Measurements from ENCODE around the gene CALML3.

The CALML3 gene

DNA sequence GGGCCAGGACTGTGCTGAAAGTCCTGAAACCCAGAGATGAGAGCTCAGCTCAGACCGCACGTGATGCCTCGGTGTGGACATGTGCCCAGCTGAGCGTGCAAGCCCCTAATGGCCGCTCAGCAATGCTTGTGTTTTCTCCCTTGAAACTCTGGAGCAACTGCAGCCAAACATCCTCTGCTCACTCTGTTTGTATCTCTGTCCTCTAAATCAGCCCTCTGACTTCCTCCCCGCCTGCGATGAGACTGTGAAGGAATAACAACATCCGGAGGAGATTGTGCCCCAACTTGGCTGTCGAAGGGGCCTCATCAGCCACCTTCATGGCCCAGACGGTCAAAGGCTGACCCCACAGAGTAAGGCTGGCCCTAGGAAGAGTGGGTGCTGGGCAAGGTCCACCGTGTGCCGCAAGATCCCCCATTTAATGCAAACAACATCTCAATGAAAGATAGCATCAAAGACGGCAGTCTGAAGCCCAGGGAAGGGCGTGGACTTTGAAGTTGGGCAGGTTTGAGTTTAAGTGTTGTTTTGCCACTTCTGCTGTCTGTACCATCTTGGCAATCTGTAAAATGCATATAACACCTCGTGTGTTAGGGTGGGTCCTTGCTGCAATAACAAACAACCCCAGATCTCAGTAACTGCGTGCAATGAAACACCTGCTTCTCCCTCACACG lies 39.9 kb downstream of the CALML3 start:
- H3K27ac ChIP-seq (ENCODE audit: insufficient read depth, low read depth, low read length, poor library complexity, severe bottlenecking), result no peak overlapping the region
- H3K4me3 ChIP-seq (ENCODE audit: insufficient read depth, low read depth, low read length), result no peak overlapping the region
- H3K9me3 ChIP-seq (ENCODE audit: control insufficient read depth, low read length), result no peaks in the 10 kb centered on the region
- no peaks in the 10 kb centered on the region for H3K27me3 ChIP-seq (ENCODE audit: control insufficient read depth, insufficient read depth, low read length, poor library complexity, severe bottlenecking)
- 92 to 94% methylated on average over 17 of the region's 17 CpGs for WGBS, 2 experiments
- no peaks in the 10 kb centered on the region for H3K36me3 ChIP-seq (ENCODE audit: control insufficient read depth, insufficient read depth, low read length)
- H3K4me1 ChIP-seq (ENCODE audit: control insufficient read depth, insufficient read depth, low read length), result peaks cover 17% of the 10 kb centered on the region

DNA sequence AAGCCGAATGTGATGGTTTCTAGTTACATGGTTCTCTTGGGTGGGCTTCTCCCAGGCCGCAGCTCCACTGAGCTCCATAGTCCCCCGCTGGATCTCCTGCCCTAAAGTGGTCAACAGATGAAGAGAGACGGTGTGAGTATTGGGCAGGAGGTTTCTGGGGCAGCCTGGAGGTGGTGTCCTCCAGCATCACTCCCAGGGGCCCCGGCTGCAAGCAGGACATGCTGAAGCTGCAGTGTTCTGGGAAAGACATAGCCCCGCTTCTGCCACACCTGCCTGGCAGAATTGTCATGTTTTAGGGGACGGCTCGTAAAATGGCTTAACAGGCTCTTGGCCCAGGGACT lies 40.4 kb downstream of the CALML3 start:
- Histone ChIP-seq H3K4me1 (ENCODE audit: control insufficient read depth, insufficient read depth, low read length) (peaks cover 12% of the 10 kb centered on the region), H3K36me3 (ENCODE audit: control insufficient read depth, insufficient read depth, low read length) (no peaks in the 10 kb centered on the region), H3K27ac (ENCODE audit: insufficient read depth, low read depth, low read length, poor library complexity, severe bottlenecking) (no peak overlapping the region), H3K9me3 (ENCODE audit: control insufficient read depth, low read length) (no peaks in the 10 kb centered on the region), H3K27me3 (ENCODE audit: control insufficient read depth, insufficient read depth, low read length, poor library complexity, severe bottlenecking) (no peaks in the 10 kb centered on the region), H3K4me3 (ENCODE audit: insufficient read depth, low read depth, low read length) (no peak overlapping the region)
- WGBS, 2 experiments, result 87 to 90% methylated on average over 8 of the region's 8 CpGs

DNA sequence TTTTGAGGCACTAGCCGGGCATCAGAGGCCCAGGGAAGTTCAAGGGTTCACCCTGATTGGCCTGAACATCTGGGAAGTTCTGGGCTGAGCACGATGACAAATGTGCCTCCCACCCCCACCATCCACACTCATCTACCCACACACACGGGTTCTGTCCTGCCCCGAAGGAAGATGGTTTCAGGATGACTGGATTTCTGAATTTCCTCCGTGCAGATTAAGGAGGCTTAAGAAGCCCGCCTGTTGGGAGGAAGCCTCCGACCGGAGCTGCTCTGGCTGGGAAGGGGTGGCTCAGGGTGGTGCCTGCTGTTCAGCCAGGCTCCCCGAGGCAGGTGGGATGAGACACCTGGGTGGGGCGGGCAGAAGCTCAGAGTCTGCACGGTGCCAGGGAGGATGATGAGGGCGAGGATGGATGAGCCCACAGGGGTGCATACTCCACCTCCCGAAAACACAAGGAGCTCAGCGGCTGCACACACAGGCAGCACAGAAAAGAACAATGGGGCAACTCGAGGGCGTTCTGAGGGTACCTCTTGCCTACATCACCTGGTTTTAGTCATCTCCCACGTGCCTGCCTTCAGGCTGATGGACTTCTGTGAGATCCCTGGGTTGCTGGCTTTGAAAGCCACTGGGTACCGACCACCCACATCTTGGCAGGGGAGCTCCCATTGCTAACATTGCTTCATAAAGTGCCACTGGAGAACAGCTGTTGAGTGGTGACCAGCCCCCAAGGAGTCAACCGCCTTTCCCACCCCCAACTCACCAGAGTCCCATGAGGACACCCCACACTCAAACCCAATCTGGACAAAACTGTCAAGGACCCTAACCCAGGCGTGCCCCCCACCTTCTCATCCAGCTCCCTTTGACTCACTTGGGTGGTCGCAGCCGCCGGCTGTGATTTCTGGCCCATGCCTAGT lies 41.2 kb downstream of the CALML3 start:
- 90% methylated on average over 23 of the region's 23 CpGs for WGBS, 2 experiments
- Histone ChIP-seq H3K27me3 (ENCODE audit: control insufficient read depth, insufficient read depth, low read length, poor library complexity, severe bottlenecking) (no peaks in the 10 kb centered on the region), H3K4me1 (ENCODE audit: control insufficient read depth, insufficient read depth, low read length) (peaks cover 9% of the 10 kb centered on the region), H3K36me3 (ENCODE audit: control insufficient read depth, insufficient read depth, low read length) (no peaks in the 10 kb centered on the region), H3K9me3 (ENCODE audit: control insufficient read depth, low read length) (no peaks in the 10 kb centered on the region), H3K4me3 (ENCODE audit: insufficient read depth, low read depth, low read length) (no peak overlapping the region), H3K27ac (ENCODE audit: insufficient read depth, low read depth, low read length, poor library complexity, severe bottlenecking) (no peak overlapping the region)

DNA sequence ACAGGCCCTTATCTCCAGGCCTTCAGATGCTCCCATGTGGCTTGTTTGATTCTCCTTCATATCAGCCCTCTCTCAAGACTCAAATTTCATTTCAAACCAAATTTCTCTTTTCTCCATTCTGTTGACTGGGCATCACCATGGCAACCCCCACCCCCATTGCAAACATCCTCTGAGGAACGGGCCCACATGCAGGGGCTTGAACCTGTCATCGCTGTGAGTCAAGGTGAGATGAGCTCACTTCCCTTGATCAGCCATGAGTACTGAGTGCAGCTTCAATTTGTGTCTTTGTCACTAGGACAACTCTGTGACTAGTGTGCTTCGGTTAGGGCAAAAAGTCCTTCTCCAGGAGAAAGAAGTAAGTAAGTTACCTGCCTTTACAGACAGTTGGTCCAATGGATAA lies 41.9 kb downstream of the CALML3 start:
- WGBS, 2 experiments, result 94 to 95% methylated on average over 3 of the region's 3 CpGs

DNA sequence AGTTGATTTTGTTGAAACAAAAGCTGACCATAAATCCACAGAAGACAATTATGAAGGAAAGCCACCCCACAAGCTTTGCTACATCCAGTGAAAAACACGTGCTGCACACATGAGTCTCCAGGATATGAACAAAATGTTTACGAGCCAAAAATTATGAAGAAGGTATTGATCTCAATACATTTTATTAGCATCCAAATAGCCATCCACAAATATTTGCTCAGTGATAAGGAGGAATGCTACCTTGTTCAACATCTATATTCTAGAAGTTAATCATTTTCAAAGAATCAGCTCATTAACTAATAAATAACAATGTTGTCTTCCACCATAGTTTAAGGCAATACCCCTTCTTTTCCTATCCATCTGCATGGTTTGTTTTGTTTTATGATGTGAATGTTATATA lies 42.7 kb downstream of the CALML3 start:
- no peak overlapping the region for H3K27ac ChIP-seq (ENCODE audit: insufficient read depth, low read depth, low read length, poor library complexity, severe bottlenecking)
- peaks cover 9% of the 10 kb centered on the region for H3K4me1 ChIP-seq (ENCODE audit: control insufficient read depth, insufficient read depth, low read length)
- H3K36me3 ChIP-seq (ENCODE audit: control insufficient read depth, insufficient read depth, low read length), result no peaks in the 10 kb centered on the region
- no peak overlapping the region for H3K4me3 ChIP-seq (ENCODE audit: insufficient read depth, low read depth, low read length)
- 98 to 100% methylated on average over 1 to 2 of the region's 2 CpGs for WGBS, 2 experiments
- H3K9me3 ChIP-seq (ENCODE audit: control insufficient read depth, low read length), result no peaks in the 10 kb centered on the region
- H3K27me3 ChIP-seq (ENCODE audit: control insufficient read depth, insufficient read depth, low read length, poor library complexity, severe bottlenecking), result no peaks in the 10 kb centered on the region

More for the DNA sequence above, 41.9 kb downstream of the CALML3 start:
- Histone ChIP-seq H3K4me1 (ENCODE audit: control insufficient read depth, insufficient read depth, low read length) (peaks cover 9% of the 10 kb centered on the region), H3K36me3 (ENCODE audit: control insufficient read depth, insufficient read depth, low read length) (no peaks in the 10 kb centered on the region), H3K9me3 (ENCODE audit: control insufficient read depth, low read length) (no peaks in the 10 kb centered on the region), H3K27ac (ENCODE audit: insufficient read depth, low read depth, low read length, poor library complexity, severe bottlenecking) (no peak overlapping the region), H3K27me3 (ENCODE audit: control insufficient read depth, insufficient read depth, low read length, poor library complexity, severe bottlenecking) (no peaks in the 10 kb centered on the region), H3K4me3 (ENCODE audit: insufficient read depth, low read depth, low read length) (no peak overlapping the region)

- Histone ChIP-seq H3K4me1 (ENCODE audit: control insufficient read depth, insufficient read depth, low read length) (peaks cover 10% of the 10 kb centered on the region), H3K4me3 (ENCODE audit: insufficient read depth, low read depth, low read length) (no peak overlapping the region), H3K36me3 (ENCODE audit: control insufficient read depth, insufficient read depth, low read length) (no peaks in the 10 kb centered on the region), H3K9me3 (ENCODE audit: control insufficient read depth, low read length) (no peaks in the 10 kb centered on the region), H3K27ac (ENCODE audit: insufficient read depth, low read depth, low read length, poor library complexity, severe bottlenecking) (no peak overlapping the region), H3K27me3 (ENCODE audit: control insufficient read depth, insufficient read depth, low read length, poor library complexity, severe bottlenecking) (no peaks in the 10 kb centered on the region)
- WGBS, 2 experiments, result 97 to 98% methylated on average over 2 of the region's 2 CpGs
Observed at GRCh38 chr10:5568984-5569383, 44.2 kb downstream of the CALML3 start.

DNA sequence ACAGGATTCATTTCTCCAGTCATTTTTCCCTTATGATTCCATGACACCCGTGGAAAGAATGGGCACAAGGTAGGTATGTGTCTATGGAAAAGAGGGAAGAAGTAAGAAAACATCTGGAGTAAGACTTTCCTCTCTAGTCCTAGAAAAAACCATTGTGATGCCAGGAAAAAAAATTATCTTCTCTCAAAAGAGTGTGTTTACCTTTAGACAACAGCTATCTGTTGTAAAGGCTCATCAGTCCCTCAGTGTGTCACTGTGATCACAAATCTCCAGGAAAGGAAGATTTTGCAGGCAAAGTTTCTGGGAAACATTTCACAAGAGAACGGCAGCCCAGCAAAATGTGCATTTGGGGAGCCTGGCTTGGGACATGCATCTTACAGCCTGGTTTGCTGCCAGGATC lies 44.8 kb downstream of the CALML3 start:
- 80 to 87% methylated on average over 2 of the region's 2 CpGs for WGBS, 2 experiments
- Histone ChIP-seq H3K27ac (ENCODE audit: insufficient read depth, low read depth, low read length, poor library complexity, severe bottlenecking) (no peak overlapping the region), H3K9me3 (ENCODE audit: control insufficient read depth, low read length) (no peaks in the 10 kb centered on the region), H3K36me3 (ENCODE audit: control insufficient read depth, insufficient read depth, low read length) (no peaks in the 10 kb centered on the region), H3K4me3 (ENCODE audit: insufficient read depth, low read depth, low read length) (no peak overlapping the region), H3K4me1 (ENCODE audit: control insufficient read depth, insufficient read depth, low read length) (peaks cover 15% of the 10 kb centered on the region), H3K27me3 (ENCODE audit: control insufficient read depth, insufficient read depth, low read length, poor library complexity, severe bottlenecking) (no peaks in the 10 kb centered on the region)

- Histone ChIP-seq H3K4me1 (ENCODE audit: control insufficient read depth, insufficient read depth, low read length) (peaks cover 19% of the 10 kb centered on the region), H3K9me3 (ENCODE audit: control insufficient read depth, low read length) (no peaks in the 10 kb centered on the region), H3K27me3 (ENCODE audit: control insufficient read depth, insufficient read depth, low read length, poor library complexity, severe bottlenecking) (no peaks in the 10 kb centered on the region), H3K4me3 (ENCODE audit: insufficient read depth, low read depth, low read length) (no peak overlapping the region), H3K36me3 (ENCODE audit: control insufficient read depth, insufficient read depth, low read length) (no peaks in the 10 kb centered on the region), H3K27ac (ENCODE audit: insufficient read depth, low read depth, low read length, poor library complexity, severe bottlenecking) (no peak overlapping the region)
- 90 to 91% methylated on average over 24 of the region's 24 CpGs for WGBS, 2 experiments
Observed at GRCh38 chr10:5570007-5570655, 45.4 kb downstream of the CALML3 start.

DNA sequence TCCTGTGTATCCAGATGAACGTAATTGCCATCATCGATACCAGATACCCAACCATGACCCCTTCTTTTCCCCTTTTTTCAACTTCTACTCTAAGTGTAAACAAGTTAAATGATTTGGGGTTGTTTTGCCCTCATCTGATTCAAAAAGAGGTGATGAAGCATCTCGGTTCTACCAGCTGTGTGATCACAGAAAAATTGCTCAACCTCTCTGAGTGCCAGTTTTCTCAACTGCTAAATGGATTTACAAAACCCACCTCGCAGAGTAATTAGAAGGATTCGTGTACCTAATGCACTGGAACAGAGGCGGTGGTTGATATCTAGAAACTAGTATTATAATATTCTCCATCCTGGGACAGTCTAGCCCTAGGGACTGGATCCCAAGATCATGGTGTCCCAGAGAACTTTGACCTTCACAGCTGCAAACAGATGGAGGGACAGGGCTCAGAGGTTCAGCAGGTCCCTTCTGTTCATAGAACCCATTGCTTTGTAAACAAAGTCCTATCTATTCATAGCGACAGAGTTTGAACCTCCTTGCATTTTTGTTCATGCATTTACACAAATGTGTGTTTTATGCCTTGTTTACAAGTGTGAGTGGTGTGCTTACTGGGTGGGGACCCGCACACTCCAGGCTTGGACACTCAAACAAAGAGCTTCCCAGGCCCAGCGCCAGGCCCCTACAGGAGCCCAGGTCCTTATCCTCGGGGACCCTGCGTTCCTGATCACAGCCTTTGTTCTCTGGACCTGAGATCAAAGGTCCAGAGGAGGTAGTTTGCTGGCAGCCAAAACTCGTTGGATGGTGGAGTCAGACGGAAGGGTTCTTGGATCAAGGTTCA lies 46.4 kb downstream of the CALML3 start:
- WGBS, 2 experiments, result 95 to 96% methylated on average over 12 to 13 of the region's 13 CpGs
- H3K4me3 ChIP-seq (ENCODE audit: insufficient read depth, low read depth, low read length), result no peak overlapping the region
- H3K27me3 ChIP-seq (ENCODE audit: control insufficient read depth, insufficient read depth, low read length, poor library complexity, severe bottlenecking), result no peaks in the 10 kb centered on the region
- no peak overlapping the region for H3K27ac ChIP-seq (ENCODE audit: insufficient read depth, low read depth, low read length, poor library complexity, severe bottlenecking)
- H3K4me1 ChIP-seq (ENCODE audit: control insufficient read depth, insufficient read depth, low read length), result peaks cover 13% of the 10 kb centered on the region
- no peaks in the 10 kb centered on the region for H3K9me3 ChIP-seq (ENCODE audit: control insufficient read depth, low read length)
- H3K36me3 ChIP-seq (ENCODE audit: control insufficient read depth, insufficient read depth, low read length), result no peaks in the 10 kb centered on the region

All from ectodermal cell (in vitro differentiated cells).